GM18502 (cell line): ENCODE results near the gene NASP.
A peak's percentile ranks its signal among the peaks of the same experiment; 100 is the strongest.
"Not testable (repeated sequence)": the region's sequence is repeated elsewhere in the genome, so short reads cannot be mapped to it uniquely, and the experiment has no call there.

Source experiments
- ATAC-seq: cut with Tn5 transposase; IDR thresholded peaks from one replicate; pipeline ENCODE4 v1.9.1; 2021; ENCODE audit warnings: mild to moderate bottlenecking; ENCODE audit not compliant: unreplicated experiment, poor library complexity

The NASP gene

DNA sequence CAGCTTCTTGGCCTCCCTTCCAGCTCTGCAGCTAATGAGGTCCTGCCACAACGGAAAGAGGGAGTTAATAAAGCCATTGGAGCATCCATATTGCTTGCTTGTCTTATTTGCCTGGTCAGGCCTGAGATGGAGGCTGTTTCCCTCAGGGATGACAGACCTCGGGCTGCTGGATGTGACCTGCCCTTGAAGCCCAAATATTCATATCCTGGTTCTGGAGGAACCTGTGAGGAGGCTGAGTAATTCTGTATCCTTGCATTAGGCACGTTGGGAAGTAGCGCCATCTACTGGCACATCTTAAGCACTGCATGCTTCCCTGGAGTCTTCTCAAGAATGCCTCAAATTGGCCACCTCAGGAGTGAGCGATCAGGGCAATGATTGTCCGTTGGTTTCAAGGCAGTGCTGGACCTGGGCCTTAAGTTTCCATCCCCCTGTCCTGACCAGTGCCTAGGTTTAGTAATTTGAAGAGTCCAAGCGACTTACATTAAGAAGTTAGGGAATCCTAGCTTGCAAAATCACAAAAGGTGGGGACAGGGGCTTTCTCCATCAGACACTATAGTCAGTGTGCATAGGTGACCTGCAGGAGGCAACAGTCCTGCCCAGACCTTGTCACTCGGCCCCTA is 13.8 kb upstream of the NASP start:
- peak; percentile 59 for ATAC-seq

DNA sequence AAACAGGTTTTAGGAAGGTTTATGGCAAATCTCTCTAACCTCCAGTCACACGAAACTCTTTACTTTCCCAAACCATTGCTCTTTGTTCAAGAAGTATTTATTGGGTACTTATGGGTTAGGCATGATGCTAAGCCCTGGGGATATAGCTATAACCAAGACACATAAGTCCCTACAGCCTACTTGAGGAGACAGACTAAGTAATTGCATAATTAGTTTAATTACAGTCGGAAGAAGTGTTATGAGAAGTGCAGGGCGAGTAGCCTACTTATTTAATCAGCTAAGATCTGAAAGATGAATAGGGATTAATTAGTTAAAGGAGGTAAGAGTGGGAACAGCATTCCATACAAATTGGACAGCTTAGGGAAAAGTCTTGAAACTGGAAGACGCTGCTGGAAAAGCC is 13.2 kb upstream of the NASP start:
- ATAC-seq, result no peak

DNA sequence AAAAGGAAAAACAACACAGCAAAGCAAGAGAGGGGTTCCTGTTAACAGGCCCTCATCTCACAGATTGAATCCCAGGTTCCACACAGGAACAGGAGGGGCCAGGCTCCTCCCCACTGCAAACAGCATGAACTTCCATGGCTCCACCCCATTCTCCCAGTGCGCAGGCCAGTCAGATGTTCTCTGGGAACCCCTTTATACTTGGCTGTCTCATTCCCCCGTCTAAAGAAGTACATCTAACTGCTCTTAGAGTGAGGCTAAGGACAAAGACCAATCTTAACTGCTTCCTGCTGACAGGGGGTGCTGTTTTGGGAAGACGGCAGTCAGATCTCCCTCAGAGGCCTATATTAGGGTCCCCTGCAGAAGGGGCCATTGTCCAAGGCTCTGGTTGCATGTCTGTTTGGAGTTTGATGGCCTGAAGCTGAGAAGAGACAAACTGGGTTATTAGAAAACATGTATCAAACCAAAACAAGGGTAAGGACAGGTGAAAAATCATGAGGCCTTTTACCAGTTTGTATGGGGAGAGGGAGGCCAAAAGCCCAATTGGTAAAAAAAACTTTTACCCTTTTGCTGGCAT is 10.5 kb upstream of the NASP start:
- no peak for ATAC-seq

DNA sequence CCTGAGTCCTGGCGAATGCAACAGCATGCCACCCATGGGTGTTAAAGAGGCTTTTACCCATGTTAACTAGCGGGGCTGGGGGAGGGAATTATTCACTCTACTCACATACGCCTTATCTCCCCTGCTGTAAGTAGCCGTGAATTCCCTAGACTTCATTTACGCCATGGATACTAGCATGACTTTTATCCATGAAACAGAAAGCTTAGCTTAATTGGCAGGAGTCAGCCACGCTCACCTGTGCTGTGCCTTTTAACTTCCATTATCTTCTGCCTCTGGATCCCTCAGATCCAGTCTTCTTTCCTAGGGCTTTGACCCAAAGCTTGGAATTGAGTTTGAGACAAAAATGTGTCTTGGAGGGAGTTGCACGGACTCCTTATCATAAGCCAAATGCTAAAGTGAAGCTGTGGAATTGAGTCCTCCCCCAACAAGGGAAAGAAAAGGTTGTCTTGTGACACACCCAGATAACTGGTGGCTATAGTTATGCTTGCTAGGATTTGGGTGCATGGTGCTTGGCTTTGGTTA is 9.7 kb upstream of the NASP start:
- no peak for ATAC-seq

DNA sequence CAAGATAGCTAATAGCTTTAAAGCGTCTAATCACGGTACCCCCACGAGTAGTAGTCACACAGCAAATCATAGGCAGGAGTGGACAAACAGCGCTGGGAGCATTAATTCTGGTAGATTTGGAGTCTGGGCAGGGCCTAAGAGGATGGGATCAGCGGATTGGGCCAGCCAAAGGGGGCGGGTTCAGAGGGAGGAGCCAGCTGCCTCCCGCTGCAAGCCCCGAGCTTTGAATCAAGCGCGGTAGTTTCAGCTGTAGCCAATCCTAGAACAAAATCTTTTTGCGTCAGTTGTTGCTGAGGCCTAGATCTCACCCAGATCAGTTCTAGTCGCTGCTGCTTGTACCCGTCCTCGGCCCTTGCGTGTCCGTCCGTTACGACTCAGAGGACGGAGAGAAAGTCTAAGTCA is 576 bp upstream of the NASP start:
- peak; percentile 74 for ATAC-seq

DNA sequence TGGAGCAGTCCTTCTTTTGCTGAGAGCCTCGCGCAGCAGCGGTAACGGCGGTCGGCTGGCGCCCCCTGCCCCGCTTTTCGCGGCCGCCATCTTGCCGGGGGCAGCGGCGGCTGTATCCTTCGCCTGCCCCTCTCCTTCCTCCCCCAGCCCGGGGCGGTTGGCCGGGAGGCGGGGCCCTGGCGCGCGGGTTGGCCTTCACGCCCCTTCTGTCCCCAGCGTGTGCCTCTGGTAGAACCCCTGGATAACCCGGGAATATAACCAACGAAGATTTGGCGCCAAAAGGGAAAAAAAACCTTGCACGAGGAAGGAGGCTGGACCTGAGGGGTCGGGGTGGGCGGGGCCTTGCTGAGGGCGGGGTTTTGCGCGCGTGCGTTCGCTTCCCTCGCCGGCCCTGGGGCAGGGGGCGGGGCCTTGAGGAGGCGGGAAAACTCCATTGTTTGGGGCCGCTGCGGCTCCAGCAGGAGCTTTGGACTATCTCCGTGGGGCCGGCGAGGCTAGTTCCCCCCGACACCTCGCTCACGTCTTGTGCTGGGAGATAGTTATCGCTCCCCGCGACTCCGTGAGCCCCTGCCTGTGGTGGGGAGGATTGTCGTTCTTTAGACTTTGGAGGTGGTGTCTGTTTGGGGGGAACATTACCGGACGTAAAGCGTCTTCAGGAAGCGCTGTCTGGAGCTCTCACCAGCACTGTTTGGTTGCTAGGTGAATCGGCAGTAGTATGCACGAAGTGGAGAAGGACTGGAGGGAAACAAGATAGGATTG is 689 bp downstream of the NASP start:
- ATAC-seq, result peak; percentile 38

DNA sequence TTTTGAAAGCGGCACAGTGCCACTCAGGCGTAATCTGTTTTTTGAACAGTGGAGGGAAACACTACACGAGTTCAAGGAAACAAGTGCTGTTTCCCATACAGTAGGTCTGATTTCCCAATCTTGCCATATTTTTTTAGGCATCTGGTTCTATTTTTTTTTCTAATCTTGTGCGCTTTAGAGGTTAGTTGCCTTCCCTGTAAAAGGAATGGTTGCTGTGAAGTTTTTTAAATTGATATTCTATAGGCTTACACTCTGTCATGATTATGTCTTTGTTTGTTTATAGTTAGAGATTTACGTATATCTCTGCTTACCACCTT is 1.2 kb downstream of the NASP start:
- no peak for ATAC-seq

DNA sequence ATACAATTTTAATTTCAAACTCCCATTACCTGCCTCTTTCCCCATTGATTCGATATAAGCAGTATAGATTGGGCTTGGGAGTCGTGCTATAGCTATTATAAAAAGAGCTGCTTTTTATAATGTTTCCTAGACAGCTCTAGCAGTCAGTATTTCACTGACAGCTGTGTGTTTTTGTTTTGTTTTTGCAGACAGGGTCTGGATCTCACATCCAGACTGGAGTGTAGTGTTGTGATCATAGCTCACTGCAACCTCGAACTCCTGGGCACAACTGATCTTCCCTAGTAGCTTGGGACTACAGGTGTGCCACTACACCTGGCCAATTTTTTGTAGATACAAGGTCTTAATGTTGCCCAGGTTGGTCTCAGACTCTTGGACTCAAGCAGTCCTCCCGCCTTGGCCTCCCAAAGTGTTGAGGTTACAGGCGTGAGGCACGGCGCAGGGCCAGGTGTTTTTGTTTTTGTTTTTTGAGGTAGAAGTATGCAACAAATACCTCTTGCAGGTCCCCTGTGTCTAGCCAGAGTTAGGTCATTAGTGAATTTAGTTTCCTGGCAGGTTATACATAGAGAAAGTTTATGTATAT is 1.7 kb downstream of the NASP start:
- no peak for ATAC-seq

DNA sequence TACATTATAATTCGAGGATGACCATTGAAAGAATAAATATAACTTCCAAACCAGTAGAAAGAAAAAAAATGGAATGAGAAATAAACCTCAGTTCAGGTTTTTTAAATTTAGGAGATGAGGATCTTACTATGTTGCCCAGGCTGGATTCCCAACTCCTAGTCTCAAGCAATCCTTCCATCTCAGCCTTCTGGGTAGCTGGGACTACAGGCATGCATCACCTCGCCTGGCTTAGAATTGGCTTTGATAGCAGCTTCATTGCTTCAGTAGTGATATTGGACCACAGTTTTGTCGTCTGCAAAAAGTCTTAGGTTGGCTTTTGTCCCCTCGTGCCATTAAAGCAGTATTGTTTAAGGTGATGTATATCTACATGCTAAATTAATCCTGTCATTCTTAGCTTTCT is 2.9 kb downstream of the NASP start:
- ATAC-seq, result no peak

DNA sequence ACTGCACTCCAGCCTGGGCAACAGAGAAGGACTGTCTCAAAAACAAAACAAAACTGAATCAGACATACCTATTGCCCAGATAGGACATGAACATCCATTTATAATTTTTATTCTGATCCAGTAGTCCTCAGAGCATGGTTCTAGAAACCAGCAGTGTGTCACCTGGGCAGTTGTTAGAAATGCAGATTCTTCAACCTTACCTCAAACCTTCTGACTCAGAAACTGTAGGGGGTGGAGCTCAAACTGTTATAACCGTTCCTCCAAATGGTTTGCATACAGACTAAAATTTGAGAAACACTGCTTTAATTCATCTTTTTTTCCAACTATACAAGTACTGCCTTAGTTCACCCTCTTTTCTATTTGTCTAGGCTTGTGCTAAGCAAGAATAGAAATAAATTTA is 6.0 kb downstream of the NASP start:
- ATAC-seq, result no peak

DNA sequence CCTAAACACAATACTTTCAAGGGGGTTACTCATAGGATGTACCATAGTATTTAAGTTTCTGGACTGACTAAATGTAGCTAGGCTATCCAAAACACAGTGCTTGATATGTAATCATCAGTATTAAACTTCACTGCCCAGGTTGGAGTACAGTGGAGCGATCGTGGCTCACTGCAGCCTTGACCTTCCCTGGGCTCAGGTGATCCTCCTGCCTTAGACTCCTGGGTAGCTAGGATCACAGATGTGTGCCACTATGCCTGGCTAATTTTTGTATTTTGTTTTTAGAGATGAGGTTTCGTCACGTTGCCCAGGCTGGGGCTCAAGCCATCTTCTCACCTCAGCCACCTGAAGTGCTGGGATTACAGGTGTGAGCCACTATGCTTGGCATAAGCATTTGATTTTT is 10.6 kb downstream of the NASP start:
- no peak for ATAC-seq

DNA sequence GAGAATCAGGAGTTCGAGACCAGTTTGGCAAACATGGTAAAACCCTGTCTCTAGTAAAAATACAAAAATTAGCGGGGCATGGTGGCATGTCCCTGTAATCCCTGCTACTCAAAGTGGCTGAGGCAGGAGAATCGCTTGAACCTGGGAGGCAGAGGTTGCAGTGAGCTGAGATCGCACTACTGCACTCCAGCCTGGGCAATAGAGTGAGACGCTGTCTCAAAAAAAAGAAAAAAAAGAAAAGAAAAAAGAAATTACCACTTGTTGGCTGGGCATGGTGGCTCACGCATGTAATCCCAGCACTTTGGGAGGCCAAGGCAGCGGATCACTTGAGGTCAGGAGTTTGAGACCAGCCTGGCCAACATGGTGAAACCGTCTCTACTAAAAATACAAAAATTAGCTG is 12.9 kb downstream of the NASP start:
- not testable (repeated sequence) for ATAC-seq

DNA sequence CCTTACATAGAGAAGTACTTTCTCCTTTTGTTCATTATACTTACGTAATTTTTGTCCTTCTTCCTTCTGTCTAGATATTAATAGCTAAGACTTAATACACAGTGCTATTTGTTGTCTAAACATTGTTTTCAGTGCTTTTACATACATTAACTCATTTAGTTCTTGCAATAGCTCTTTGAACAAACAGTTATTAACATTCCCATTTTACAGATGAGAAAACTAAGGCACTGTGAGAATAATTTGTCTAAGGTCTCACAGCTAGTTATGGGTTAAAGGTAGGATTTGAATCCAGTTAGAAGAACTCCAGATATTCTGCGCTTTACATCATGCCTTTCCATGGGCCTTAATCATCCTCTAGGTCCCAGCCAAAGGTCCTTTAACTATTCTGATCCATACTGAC is 20.4 kb downstream of the NASP start:
- ATAC-seq, result no peak

DNA sequence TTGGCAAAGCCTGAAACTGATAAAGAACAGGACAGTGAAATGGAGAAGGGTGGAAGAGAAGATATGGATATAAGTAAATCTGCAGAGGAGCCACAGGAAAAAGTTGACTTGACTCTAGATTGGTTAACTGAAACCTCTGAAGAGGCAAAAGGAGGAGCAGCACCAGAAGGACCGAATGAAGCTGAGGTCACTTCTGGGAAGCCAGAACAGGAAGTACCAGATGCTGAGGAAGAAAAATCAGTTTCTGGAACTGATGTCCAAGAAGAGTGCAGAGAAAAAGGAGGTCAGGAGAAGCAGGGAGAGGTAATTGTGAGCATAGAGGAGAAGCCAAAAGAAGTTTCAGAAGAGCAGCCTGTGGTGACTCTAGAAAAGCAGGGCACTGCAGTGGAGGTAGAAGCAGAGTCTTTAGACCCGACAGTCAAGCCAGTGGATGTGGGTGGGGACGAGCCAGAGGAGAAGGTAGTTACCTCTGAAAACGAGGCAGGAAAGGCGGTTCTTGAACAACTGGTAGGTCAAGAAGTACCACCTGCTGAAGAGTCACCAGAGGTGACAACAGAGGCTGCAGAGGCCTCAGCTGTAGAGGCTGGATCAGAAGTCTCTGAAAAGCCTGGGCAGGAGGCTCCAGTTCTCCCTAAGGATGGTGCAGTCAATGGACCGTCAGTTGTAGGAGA is 23.7 kb downstream of the NASP start:
- no peak for ATAC-seq

DNA sequence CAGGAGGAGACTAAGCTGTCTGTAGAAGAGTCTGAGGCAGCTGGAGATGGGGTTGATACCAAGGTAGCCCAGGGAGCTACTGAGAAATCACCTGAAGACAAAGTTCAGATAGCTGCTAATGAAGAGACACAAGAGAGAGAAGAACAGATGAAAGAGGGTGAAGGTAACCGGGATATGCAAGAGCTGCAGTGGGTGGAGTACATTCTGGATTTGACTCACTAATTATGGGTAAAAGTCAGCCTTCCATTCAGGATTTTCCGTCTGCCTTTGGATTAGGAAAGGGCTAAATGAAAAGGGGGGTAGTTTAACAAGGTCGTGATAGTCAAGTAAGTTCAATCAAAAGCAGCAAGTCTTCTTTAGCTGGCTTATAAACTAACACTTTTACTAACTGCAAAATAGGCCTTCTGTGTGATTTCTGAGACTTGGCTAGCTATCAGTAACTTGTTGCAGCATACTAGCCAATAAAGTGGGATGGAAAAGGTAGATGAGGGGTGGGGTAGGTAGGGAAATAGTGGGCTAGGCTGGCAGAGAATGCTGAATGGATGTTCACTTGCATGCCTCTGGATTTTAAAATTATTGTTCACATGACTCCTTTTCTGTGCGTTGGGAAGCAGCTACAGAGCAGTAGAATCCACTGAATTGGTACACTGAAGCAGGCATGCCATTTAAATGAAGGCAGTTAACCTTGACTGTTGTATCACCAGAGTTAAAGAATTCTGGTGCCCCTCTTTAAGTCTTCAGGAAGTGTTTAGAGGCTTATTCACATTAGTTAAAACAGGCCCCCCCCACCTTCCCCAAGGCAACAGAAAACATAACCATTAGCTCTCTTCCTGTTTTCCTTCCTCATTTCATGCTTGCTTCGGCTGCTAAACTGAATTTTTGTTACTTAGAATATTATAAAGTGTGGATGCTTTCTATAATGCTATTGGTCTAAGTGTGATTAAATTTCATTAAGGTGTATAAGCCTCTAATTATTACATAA is 24.6 kb downstream of the NASP start:
- ATAC-seq, result no peak

DNA sequence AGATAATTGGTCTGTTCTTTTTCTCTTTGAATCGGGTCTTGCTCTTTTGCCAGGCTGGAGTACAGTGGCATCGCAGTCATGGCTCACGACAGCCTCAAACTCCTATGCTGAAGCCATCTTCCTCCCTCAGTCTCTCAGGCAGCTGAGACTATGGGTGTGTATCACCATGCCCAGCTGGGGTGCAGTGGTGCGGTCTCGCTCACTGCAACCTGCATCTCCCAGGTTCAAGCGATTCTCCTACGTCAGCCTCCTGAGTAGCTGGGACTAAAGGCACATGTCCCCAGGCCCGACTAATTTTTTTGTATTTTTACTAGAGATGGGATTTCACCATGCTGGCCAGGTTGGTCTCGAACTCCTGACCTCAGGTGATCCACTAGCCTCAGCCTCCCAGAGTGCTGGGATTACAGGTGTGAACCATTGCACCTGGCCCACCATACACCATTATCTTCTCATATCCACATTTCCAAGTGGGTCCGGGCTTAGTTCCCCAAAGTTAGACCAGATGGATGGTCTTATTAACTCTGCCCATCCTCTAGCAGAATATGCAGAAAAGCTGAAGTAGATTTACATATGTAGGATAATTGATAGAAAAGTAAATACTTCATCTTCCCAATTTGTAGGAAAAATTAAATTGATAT is 26.9 kb downstream of the NASP start:
- ATAC-seq, result no peak

DNA sequence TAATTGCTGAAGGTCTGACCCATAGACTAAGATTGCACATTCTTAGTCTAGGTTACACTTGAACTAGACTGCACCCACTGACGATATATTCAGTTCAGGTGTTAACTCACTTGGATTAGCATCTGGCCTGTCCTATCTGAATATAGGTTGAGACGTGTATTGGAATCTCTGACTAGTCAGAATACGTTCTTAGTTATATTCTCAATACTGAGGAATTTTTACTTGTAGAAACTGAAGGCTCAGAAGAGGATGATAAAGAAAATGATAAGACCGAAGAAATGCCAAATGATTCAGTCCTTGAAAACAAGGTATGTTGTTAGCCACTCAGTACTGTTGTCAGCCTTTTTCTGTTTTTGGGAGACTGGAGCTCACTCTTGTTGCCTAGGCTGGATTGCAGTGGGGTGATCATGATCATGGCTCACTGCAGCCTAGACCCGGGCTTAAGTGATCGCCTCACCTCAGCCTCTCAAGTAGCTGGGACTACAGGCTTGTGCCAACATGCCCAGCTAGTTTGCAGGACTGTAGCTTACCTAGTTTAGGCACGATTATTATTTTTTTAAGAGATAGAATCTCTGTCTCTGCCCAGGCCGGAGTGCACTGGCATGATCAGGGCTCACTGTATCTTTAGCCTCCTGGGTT is 29.2 kb downstream of the NASP start:
- ATAC-seq, result no peak

DNA sequence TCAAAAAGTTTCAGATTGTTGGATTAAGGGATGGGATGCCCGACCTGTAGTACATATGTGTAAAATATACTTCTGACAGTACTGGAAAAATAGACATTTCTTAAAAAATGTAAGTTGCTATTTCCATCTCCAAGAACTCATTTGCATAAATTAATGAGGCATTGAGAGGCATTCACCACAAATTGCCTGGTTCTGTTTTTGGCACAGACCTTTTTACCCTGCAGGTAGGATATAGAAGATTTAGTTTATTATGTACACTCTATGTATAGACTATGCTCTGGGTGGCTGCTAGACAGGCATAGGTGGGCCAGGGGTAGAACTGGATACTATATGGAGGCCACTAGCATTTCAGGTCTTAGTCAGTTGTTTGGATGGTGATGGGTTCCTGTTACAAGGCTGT is 32.0 kb downstream of the NASP start:
- ATAC-seq, result no peak

DNA sequence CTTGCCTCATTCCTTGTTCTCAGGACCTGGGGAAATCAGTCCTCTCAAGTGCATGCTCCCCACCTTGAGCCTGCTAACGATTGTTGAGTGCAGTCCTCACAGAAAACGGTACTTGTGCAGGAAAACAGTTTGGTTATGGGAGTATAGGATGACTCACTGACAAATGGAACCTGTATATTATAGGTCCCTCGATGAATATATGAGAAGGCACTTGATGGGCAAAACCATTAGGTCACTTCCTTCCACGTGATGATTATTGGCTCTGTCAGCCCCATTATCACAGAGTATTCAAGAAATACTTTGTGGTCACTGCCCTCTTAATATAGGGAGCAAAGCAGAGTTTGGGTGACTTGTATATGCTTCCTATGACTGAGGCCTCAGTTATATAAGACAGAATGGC is 33.8 kb downstream of the NASP start:
- no peak for ATAC-seq
